ENCODE measurements around the gene TAL1. TPM values are rescaled to one million over a fixed set of nuclear protein-coding genes. Genes with fewer than 3 reads are reported as not detected.
"Not testable (repeated sequence)": the region's sequence is repeated elsewhere in the genome, so short reads cannot be mapped to it uniquely, and the experiment has no call there.

The TAL1 gene
- polyA plus RNA-seq, 1 of the 3 experiments (the other 2 are of a cell fraction): not detected

GRCh38 chr1:47205918-47206317 lies 26.1 kb downstream of the TAL1 start:
- Histone ChIP-seq H3K9ac (no peak overlapping the region), H3K79me2 (ENCODE audit: insufficient read depth) (no peaks in the 10 kb centered on the region), H3K36me3 (replicated peaks in 1 of 2; ENCODE audit: control insufficient read depth in 1 of 2, insufficient read depth in 2 of 2, low read length in 1 of 2) (no peaks in the 10 kb centered on the region), H2AFZ (ENCODE audit: low read depth) (no peak overlapping the region), H3K9me3 (no peaks in the 10 kb centered on the region), H3K4me1 (ENCODE audit: control insufficient read depth in 1 of 2, insufficient read depth in 2 of 2, low read depth in 1 of 2, low read length in 1 of 2) (no peaks in the 10 kb centered on the region), H3K9me2 (no peaks in the 10 kb centered on the region), H3K4me2 (no peak overlapping the region), H3K4me3 (ENCODE audit: low read depth in 2 of 2, low read length in 1 of 2) (no peak overlapping the region), H3K27ac (ENCODE audit: low read depth in 2 of 2, low read length in 1 of 2) (no peak overlapping the region), H3K27me3 (ENCODE audit: insufficient read depth) (peaks cover 15% of the 10 kb centered on the region; the same call in 1 of the 2 replicates), H4K20me1 (ENCODE audit: insufficient read depth) (no peaks in the 10 kb centered on the region), H3F3A (replicated peaks; ENCODE audit: insufficient read depth) (no peaks in the 10 kb centered on the region)
- ChIA-PET CTCF (interaction anchor here (2.2 to 4.2 kb wide), 2 partner anchors 13 to 27 kb away, joined by 7 to 25 read pairs; no protein-coding TSS in a partner anchor), POLR2A (no interaction called here)
- no peak for DNase-seq
- 32% methylated on average over 5 of the region's 5 CpGs for WGBS (ENCODE audit: low lambda C conversion rate)
- TF ChIP-seq JUND (IDR thresholded peaks at IDR 0.05): no peak
- no peak for TF ChIP-seq FOXJ3 (CRISPR knock-in tag; IDR thresholded peaks at IDR 0.05)
- TF ChIP-seq EZH2phosphoT487 (IDR thresholded peaks at IDR 0.05; ENCODE audit: borderline replicate concordance, low read depth): no peak
- no peak for TF ChIP-seq MXI1 (IDR thresholded peaks at IDR 0.05; ENCODE audit: low read depth, low read length)
- no peak for TF ChIP-seq MAX (IDR thresholded peaks at IDR 0.05; ENCODE audit: low read depth)
- TF ChIP-seq SIN3A (IDR thresholded peaks at IDR 0.05; ENCODE audit: borderline replicate concordance, low read depth, low read length): no peak
- no peak for TF ChIP-seq MEF2A (IDR thresholded peaks at IDR 0.05; ENCODE audit: borderline replicate concordance, low read depth)
- TF ChIP-seq EP300 (IDR thresholded peaks at IDR 0.05; ENCODE audit: borderline replicate concordance in 1 of 2, low read depth in 1 of 2, low read length in 1 of 2): no peak
- TF ChIP-seq REST (IDR thresholded peaks at IDR 0.05; ENCODE audit: low read depth, low read length): no peak
- TF ChIP-seq USF1 (IDR thresholded peaks at IDR 0.05; ENCODE audit: borderline replicate concordance, low read depth): no peak
- TF ChIP-seq RXRA (IDR thresholded peaks at IDR 0.05; ENCODE audit: borderline replicate concordance, low read depth): no peak
- TF ChIP-seq PBX3 (IDR thresholded peaks at IDR 0.05): no peak
- no peak for TF ChIP-seq POLR2AphosphoS5 (IDR thresholded peaks at IDR 0.05; ENCODE audit: low read depth, low read length)
- no peak for TF ChIP-seq FOSL2 (IDR thresholded peaks at IDR 0.05; ENCODE audit: borderline replicate concordance, low read depth)
- TF ChIP-seq USF2 (IDR thresholded peaks at IDR 0.05; ENCODE audit: borderline replicate concordance, low read depth, low read length): no peak
- no peak for TF ChIP-seq RCOR1 (IDR thresholded peaks at IDR 0.05; ENCODE audit: low read length)
- TF ChIP-seq GABPA (IDR thresholded peaks at IDR 0.05; ENCODE audit: low read depth): no peak
- no peak for TF ChIP-seq IRF3 (IDR thresholded peaks at IDR 0.05; ENCODE audit: low read depth, low read length)
- TF ChIP-seq YY1 (IDR thresholded peaks at IDR 0.05; ENCODE audit: low read depth): no peak

GRCh38 chr1:47203504-47203903 lies 28.5 kb downstream of the TAL1 start:
- H3K27ac ChIP-seq (ENCODE audit: low read depth in 2 of 2, low read length in 1 of 2); H3K4me2 ChIP-seq; H3K36me3 ChIP-seq (replicated peaks in 1 of 2; ENCODE audit: control insufficient read depth in 1 of 2, insufficient read depth in 2 of 2, low read length in 1 of 2); H3K4me1 ChIP-seq (ENCODE audit: control insufficient read depth in 1 of 2, insufficient read depth in 2 of 2, low read depth in 1 of 2, low read length in 1 of 2); H3K79me2 ChIP-seq (ENCODE audit: insufficient read depth); H2AFZ ChIP-seq (ENCODE audit: low read depth); H3K4me3 ChIP-seq (ENCODE audit: low read depth in 2 of 2, low read length in 1 of 2); H3K9me3 ChIP-seq; H3F3A ChIP-seq (replicated peaks; ENCODE audit: insufficient read depth); H3K9me2 ChIP-seq; POLR2A ChIA-PET; H3K9ac ChIP-seq; H4K20me1 ChIP-seq (ENCODE audit: insufficient read depth); DNase-seq: not testable (repeated sequence)
- peaks cover 24% of the 10 kb centered on the region; the same call in 1 of the 2 replicates for H3K27me3 ChIP-seq (ENCODE audit: insufficient read depth)
- 4% methylated on average over 2 of the region's 2 CpGs for WGBS (ENCODE audit: low lambda C conversion rate)
- CTCF ChIA-PET: interaction anchor here (5.2 kb wide), 1 partner anchor 11 kb away, joined by 29 read pairs; no protein-coding TSS in a partner anchor

All from SK-N-SH (cell line).